Left renal pelvis (tissue), 4 donors: Measurements from ENCODE around the gene ANKRD1. TPM values are rescaled to one million over a fixed set of nuclear protein-coding genes. Genes with fewer than 3 reads are reported as not detected.
"Not testable (repeated sequence)": the region's sequence is repeated elsewhere in the genome, so short reads cannot be mapped to it uniquely, and the experiment has no call there.

Source experiments
- DNase-seq, 4 donors: peaks; one replicate each; pipeline ENCODE4 v3.0.0-alpha.2; 2013; ENCODE audit warnings: low read depth in 4 of 4, low spot score in 3 of 4
- polyA plus RNA-seq, 4 donors: library from polyadenylated mRNA; unstranded; fragments of 120-200 nt; gene quantifications; one replicate each; pipeline ENCODE4 v1.2.1, GENCODE V29; 2013; ENCODE audit not compliant: insufficient read length in 4 of 4

Gene ANKRD1
- polyA plus RNA-seq, 4 donors = 0.08 to 1.2 (median 0.81) TPM

GRCh38 chr10:90913774-90914420, 7.0 kb downstream of the ANKRD1 start:
- DNase-seq = no peak

GRCh38 chr10:90912854-90913479, 7.9 kb downstream of the ANKRD1 start:
- DNase-seq = no peak

GRCh38 chr10:90912174-90912573, 8.7 kb downstream of the ANKRD1 start:
- no peak for DNase-seq

- DNase-seq = peak in 2 of 4 donors; percentile 63 to 71
These were observed 9.5 kb downstream of the ANKRD1 start for GRCh38 chr10:90911133-90912051.

GRCh38 chr10:90906596-90906995, 14.3 kb downstream of the ANKRD1 start:
- DNase-seq = no peak

GRCh38 chr10:90905925-90906324, 15.0 kb downstream of the ANKRD1 start:
- no peak for DNase-seq

- not testable (repeated sequence) for DNase-seq
These were observed 24.0 kb downstream of the ANKRD1 start for GRCh38 chr10:90896916-90897315.

- DNase-seq = no peak
These were observed 27.7 kb downstream of the ANKRD1 start for GRCh38 chr10:90893190-90893589.

GRCh38 chr10:90890347-90890746, 30.5 kb downstream of the ANKRD1 start:
- no peak for DNase-seq

- DNase-seq = no peak
These were observed 31.3 kb downstream of the ANKRD1 start for GRCh38 chr10:90889636-90890035.

- no peak for DNase-seq
These were observed 32.5 kb downstream of the ANKRD1 start for GRCh38 chr10:90888387-90888786.

GRCh38 chr10:90887555-90887954, 33.3 kb downstream of the ANKRD1 start:
- no peak for DNase-seq

- DNase-seq = no peak
These were observed 35.7 kb downstream of the ANKRD1 start for GRCh38 chr10:90885176-90885575.

GRCh38 chr10:90884431-90884830, 36.5 kb downstream of the ANKRD1 start:
- no peak for DNase-seq

GRCh38 chr10:90880059-90880719, 40.7 kb downstream of the ANKRD1 start:
- DNase-seq = not testable (repeated sequence)

- DNase-seq = no peak
These were observed 41.8 kb downstream of the ANKRD1 start for GRCh38 chr10:90879062-90879461.

GRCh38 chr10:90872648-90873020, 48.3 kb downstream of the ANKRD1 start:
- no peak for DNase-seq

GRCh38 chr10:90871766-90872647, 48.9 kb downstream of the ANKRD1 start, which contains the start of gene RPP30:
RPP30 (plus strand) TSS chr10:90871974; CDS start chr10:90871987, 13 bp downstream.
- DNase-seq = peak; percentile 51 to 68 (median 64)

- peak; percentile 41 to 73 (median 54) for DNase-seq
These were observed 49.6 kb downstream of the ANKRD1 start for GRCh38 chr10:90871279-90871765.
